Hippocampal formation (tissue), 2 donors: ENCODE measurements around the gene CTDSPL.
"Not testable (repeated sequence)": the region's sequence is repeated elsewhere in the genome, so short reads cannot be mapped to it uniquely, and the experiment has no call there.

Source experiments
- DNase-seq, 2 donors: peaks; one replicate each; lab custom pipeline; 2025; lab: John Stamatoyannopoulos, UW

Gene CTDSPL, protein sequence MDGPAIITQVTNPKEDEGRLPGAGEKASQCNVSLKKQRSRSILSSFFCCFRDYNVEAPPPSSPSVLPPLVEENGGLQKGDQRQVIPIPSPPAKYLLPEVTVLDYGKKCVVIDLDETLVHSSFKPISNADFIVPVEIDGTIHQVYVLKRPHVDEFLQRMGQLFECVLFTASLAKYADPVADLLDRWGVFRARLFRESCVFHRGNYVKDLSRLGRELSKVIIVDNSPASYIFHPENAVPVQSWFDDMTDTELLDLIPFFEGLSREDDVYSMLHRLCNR

DNA sequence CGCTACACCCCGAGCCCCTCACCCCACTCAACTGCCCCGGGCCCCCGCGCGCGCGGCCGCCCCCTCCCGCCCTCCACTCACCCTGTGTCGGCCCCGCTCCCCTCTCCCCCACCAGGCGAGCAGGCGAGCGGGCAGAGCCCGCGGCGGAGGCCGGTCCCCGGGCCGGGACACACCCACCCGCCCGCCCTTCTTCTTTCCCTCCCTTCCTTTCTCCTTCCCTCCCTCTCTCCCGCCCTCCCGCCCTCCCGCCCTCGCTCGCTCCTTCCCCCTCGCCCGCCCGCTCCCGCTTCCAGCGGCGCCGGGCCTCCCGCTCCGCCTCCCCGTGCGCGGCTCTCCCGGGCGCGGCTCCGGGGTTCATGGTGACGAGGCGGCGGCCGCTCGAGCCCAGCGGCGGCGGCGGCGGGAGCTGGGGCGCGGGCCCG, at the start of gene CTDSPL:
Gene CTDSPL (plus strand): TSS at position 261 of the 422 bp plus-strand sequence. CDS start 320 bp downstream, outside the sequence.
- peak in 1 of 2 donors; percentile 58 for DNase-seq

DNA sequence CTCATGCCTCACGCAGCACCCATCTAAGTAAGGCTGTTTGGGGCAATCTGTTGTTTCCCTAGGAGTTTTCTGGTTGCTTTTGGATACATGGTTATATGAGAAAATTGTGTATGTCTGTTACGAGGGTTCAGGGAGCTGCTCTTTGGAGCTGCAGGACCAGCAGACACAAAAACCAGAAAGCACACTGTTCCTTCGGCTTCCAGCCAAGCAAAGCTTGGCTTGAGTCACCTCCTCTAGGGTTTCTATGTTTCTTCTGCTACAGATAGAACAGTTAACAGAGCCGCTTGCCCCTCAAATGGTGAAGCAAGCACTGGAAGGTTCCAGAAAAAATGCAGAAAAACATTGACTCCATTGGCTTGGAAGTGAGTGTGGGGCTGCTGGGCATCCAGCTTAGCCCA, 49.2 kb upstream of the CTDSPL start:
- no peak for DNase-seq

DNA sequence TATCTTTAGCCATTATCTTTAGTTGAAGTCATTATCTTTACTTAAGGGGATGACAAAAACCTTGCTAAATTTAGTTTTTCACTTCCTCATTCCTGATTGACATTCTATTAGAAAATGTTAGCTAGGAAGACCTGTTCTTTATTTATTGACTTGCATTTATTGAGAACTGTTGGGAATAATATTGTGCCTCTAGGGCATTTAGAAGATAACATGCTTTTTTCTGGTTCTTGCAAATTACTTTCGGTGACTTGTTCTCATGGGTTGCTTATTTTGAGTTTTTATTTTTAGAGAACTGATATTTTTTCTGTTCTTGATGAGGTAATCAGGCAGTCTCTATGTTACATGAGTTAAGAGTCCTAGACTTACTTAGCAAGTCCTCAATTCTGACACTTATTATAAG, 48.3 kb upstream of the CTDSPL start:
- no peak for DNase-seq

DNA sequence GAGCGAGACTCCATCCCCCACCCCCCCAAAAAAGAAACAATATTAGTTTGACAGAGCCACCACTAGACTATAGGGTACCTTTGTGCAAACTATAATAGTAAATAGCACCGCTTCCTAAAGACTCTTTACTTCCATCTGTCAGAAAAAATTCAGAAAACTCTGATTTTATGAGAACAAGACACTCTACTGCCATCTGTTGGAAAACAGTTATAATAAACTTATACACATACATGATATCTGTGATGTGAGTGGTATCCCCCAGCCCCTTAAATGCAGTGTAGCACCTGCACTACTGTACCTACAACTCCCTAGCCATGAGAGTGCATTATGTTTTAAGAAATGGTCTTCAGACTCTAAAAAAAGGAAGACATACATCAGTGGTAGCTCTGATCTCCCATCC, 47.1 kb upstream of the CTDSPL start:
- DNase-seq, result no peak

DNA sequence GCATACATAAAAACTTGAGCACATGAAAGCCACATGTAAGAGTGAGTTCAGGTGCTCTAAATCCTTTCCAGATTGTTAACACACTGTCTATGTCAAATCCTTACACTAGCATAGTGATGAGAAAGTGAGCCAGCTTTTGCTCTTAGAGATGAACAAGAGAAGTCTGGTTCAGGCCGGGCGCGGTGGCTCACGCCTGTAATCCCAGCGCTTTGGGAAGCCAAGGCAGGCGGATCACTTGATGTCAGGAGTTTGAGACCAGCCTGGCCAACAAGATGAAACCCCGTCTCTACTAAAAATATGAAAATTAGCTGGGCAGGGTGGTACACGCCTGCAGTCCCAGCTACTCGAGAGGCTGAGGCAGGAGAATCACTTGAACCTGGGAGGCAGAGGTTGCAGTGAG, 46.5 kb upstream of the CTDSPL start:
- not testable (repeated sequence) for DNase-seq

DNA sequence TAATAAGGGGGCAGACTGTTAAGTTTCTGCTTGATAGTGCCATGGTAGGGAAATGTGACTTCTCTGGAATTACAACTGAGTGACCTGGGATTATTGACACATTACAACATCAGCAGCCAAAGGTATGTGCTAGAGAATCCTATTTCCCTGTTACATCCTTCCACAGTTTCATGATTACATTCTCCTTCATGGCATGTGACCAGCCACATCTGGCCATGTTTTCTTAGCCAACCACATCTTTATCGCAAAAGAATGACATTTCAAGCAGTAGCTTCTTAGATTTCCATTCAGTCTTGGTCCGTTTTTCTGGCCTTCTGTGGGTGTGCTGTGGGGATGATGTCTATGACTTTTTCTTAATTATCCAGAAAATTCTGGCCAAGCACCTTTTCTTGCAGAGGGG, 45.4 kb upstream of the CTDSPL start:
- DNase-seq, result no peak

DNA sequence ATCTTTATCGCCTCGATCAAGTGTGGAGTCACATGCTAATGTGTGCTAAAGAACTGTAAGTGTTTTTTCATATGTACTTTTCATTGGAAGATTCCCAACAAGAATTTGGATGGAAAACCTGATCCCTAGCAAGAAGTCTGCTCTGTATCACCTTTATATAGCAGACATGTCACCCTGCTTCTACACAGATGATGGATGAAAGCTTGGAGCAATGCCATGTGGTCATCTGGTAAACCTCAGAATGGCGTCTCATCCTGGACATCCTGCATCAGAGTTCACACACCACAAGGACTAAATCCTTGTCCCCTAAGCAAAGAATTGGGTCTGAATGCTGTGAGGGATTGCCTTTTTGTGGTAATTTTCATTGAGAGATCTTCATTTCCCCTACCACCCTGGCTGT, 42.1 kb upstream of the CTDSPL start:
- no peak for DNase-seq

DNA sequence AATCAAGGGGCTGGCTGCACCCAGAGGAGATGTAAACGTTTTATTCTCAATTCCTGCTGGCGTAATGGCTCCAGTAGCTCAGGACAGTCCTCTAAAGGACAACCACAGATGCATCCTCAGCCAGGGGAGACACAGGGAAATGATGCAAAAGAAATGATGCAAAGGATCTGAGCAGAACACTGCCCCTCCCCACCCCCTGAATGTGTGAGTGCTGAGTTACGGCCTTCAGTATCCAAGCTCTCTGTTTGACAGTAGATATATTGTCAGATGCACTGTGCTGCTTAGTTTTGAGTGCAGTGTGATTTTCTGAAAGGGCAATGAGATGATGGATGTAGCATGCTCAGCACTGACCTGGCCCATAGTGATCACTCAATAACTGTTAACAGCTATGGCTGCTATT, 41.4 kb upstream of the CTDSPL start:
- no peak for DNase-seq

DNA sequence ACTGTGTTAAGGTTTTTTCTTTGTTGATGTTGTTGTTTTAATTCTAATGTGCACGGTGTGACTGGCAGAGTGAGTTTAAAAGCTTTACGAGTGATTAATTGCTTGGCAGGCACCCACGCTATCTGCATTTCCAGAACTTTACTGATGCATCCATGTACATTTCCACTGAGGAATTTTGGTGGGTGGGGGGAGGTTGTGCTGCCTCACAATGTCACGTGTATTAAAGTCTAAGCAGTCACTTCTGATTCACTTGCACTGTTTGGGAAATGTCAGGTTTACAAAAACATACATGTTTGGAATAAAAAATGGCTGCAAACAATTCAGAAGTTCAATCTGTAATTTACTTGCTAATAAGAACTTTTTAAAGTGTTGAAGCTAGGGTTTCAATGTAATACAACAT, 38.5 kb upstream of the CTDSPL start:
- DNase-seq, result no peak

DNA sequence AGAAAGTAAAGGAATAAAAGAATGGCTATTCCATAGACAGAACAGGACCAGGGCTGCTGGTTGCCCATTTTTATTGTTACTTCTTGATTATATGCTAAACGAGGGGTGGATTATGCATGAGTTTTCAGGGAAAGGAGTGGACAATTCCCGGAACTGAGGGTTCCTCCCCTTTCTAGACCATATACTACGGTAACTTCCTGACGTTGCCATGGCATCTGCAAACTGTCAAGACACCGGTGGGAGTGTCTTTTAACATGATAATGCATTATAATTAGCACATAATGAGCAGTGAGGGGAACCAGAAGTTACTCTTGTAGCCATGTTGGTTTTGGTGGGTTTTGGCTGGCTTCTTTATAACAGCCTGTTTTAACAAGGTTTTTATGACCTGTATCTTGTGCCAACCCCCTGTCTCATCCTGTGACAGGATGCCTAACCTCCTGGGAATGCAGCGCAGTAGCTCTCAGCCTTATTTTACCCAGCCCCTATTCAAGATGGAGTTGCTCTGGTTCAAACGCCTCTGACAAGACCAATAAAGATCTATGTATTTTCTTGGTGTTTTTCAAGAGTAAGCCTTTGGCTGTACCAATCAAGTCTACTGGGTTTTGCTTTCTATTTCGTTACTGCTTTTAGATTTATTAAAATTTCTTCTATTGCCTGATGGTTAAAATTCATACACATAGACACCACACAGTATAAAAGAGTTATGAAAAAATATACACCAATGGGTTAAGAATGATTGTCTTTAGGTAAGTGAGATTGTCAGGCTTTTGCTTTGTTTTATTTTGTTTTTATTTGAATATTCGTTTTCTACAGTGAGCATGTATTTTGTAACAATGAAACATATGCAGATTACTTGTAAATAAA, 37.4 kb upstream of the CTDSPL start:
- no peak for DNase-seq

DNA sequence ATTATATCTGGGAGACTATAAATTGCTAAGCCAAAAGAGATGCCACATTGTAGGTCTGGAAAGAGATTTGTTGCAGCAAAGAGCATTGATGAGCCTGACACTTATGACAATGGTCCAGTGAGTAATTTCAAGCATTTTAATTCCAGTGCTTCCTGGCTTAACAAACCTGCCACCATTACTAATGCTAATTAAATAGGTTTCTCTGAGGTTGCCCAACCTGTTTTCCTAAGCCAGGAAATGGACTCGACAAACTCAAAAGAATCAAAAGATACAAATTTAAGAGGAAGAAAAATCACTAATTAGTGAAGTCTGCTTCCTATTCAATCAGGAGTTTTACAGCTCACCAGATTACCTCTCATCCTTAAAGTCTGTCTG, 36.7 kb upstream of the CTDSPL start:
- no peak for DNase-seq

DNA sequence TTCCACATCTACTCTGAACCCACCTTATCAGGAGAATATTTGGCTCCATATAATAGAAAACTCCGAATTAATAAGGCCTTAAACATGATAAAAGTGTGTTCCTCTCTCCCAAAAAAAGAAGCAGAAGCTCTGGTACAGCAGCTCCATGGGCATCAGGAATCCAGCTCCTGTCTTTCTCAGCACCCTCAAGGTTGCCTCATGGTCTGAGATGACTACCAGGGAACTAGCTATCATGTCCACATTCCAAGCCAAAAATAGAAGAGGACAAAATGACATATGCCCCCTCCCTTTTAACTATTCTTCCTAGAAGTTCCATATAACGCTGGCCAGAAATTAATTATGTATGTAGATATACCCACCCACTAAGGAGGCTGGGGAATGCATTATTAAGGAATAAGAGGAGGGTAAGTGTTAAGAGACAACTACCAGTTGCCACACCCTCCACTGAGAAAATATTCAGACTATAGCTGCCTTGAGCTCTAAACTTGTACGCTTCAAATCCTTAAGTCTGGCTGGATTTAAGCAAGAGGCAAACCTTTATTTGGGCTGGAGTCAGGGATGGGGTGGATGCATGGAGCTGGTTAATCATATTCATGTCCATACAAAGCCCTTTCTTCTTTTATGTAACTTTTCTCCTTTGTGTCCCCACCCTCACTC, 35.8 kb upstream of the CTDSPL start:
- no peak for DNase-seq

DNA sequence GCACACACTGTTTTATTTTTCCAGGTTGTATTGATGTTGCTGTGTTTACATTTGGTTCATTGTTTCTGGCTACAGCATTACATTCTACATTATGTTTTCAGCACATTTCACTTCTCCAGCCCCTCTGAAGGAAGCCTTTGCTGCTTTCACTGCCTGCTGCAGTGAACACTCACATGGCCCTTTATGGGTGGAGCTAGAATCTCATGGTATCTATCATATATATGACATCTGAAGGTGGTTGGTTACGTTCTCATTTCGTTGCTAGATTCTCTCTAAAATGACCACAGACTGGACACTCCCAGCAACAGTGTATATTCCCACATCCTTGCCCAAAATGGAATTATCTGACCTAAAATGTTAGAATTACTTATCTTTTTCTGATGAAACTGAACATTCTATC, 35.2 kb upstream of the CTDSPL start:
- DNase-seq, result no peak

DNA sequence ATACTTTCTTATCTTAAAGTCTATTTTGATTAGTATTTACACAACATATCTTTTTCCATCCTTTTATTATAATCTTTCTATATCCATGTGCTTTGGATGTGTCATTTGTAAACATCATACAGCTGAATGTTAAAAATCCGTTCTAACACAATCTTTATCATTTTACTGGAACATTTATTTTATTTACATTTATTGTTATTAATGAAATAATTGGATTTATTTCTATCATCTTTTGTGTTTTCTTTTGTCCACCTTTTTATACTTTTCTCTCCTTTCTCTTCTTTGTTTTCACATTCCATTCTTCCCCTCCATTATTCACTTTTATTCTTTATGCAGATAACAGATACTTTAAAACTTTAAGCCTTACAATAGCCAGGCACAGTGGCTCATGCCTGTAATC, 34.7 kb upstream of the CTDSPL start:
- DNase-seq, result no peak

DNA sequence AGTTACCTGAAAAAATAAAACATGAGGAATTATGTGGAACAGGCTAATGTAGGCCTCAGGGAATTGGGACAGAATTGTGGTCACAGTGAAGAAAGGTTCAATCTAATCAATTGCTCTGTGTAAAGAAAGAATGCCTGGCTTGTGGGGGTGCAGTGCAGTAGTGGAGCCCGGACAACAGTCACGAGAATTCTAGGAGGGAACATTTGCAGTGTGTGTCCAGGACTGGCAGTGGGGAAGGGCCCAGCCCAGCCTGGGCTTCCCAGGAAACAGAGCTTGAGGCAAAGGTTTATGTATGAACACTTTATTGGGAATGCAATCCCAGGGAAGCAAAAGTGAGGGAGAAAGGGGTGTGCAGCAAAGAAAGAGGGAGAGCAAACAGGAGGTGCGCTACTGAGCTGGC, 29.2 kb upstream of the CTDSPL start:
- DNase-seq, result no peak

DNA sequence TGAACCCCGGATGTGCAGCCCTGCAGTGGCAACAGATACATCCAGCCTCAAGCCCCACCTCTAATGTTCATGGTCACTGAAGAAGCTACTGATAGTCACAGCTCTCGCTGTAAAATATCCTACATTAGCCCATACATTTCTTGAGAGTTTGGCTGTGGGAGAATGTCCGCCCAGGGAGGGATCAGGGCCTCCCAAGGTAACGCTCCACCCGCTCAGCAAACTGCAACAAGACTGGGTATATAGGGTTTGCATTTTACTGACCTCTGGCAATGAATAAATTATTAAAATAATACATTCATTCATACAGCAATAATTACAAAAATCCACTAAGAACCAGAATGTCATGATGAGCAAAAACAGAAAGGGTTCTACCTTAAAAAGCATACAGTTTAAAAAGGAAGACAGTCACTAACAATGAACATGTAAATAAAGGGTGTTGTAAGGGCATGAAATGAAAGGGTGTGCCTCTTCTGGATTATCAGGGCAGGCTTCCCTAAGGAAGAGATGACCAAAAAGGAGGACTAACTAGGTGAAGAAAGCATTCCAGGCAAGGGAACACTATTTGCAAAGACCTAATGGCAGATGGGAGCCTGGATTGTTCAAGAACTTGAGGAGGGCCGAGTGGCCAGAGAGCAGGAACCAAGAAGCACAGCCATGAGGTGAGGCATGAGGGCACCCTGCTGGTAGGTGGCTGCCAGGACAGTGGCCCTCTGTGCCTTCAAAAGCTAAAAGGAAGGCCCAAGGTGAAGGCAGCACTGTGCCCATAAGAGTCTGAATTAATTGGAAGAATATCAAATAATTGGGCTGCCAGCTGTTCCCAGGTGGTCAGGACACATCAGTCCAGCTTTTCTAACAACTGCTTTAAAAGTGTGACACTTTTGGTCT, 28.1 kb upstream of the CTDSPL start:
- no peak for DNase-seq

DNA sequence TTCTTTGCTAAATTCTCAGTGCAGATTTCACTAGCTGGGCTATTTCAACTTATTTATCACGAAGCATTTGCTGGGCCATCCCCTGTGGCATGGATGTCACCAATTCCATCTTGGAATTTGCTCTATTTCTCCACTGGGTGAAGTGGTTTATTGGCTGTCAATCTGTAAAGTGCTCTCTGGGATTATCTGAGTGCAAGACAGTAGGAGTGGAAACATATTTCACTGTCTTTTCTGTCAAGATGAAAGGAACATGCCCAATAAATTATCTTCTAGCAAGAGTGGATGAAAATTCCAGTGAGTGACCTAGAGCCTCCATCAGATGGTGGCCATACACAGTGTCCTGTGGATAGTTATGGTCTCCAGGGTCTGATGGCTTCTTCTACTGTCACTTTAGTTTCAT, 25.1 kb upstream of the CTDSPL start:
- DNase-seq, result no peak

DNA sequence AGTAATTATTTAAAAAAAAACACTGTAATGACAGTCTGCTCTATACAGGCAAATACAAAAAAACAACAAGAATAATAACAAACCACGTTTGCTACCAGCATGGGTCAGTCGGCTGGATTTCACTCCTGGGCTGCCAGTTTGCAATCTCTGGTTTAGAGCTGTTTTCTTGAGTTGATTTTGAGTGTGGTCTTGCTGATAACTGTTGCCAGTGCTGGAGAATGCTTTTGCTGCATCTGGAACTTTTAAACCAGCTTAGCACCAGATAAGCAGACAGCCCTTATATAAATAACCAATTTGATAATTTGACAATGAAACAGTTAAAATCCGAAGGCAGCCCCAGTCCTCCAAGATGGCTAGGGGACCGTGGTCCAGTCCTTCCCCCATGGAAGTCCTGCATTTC, 14.0 kb upstream of the CTDSPL start:
- no peak for DNase-seq

DNA sequence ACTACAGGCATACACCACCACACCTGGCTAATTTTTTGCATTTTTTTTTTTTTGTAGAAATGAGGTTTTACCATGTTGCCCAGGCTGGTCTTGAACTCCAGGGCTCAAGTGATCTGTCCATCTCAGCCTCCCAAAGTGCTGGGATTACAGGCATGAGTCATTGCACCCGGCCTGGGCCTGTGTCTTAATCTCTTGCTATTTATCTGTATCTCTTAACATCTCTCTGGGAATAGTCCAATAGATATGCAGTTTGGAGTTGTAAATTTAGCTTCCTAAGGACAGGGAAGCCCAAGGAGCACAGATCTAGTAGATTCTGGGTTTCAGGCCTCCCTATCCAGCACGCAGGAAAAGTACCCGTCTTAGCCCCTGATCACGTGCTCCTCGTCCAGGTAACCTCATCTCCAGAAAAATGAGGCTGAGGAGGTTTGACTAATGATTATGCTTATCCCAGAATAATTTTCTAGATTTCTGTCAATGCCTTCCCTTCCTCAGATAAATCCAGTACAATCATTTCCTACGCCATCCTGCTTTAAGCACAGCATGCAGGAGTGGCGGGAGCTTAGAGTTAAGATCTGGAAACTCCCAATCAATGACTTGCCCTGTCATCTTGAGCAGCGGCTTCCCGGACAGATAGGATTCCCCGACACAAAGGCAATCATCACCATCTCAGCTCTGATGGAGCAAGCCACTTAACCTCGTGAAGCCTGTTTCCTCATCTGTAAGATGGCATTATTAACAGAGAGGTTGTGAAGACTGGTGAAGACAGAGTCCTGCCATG, 12.3 kb upstream of the CTDSPL start:
- no peak for DNase-seq

DNA sequence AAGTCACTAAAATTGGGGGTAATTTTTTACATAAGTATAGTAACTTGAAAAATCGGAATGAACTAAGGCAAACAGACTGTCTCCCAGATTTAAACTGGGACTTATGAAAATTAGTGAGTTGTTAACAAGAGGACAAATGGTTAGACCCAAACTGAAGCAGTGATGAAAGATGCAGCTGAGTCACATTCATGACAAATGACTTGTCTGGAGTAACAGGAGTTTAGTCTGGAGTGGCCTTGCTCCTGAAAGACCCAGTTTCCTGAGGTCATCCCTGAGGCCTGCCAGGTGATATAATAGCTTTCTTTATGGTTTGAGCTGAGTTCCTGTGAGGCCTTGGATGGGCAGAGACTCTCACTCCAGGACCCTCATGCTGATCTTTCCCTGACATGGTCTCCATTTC, 9.6 kb upstream of the CTDSPL start:
- no peak for DNase-seq

DNA sequence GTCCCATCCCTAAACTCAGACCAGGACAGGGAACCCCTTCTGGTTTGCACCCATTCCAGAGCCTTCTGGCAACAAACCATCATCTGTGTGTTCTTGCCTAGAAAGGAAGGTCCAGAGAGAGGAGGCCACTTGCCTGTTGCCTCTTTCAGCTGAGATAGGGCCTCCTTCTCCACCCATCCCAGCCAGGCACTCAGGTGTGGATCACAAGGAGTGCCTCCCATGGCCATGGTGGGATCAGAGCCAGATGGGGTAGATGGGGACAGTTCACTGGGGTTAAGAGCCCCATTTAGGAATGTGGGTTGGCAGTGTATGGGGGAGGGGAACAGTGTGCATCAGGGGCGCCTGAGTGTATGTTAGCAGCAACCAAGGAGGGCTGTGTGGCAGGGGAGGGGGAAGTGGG, 8.9 kb upstream of the CTDSPL start:
- no peak for DNase-seq
